A673 (cell line): ENCODE measurements around the gene N4BP2. TPM values are rescaled to one million over a fixed set of nuclear protein-coding genes. Genes with fewer than 3 reads are reported as not detected.

Experiments used
- BruUV-seq: library from RNA; stranded (reverse); fragments of 400-500 nt; replicated peaks from 2 replicates; lab custom pipeline; 2021; lab: Mats Ljungman, UMichigan
- CTCF ChIA-PET: fragments of 300-600 bp; sonication (Branson Sonifier 250); formaldehyde crosslinking; loops from one replicate; lab custom pipeline; 2022; ENCODE audit warnings: antibody characterized with exemption; lab: Charles Lee
- POLR2A ChIA-PET: fragments of 300-600 bp; sonication (Branson Sonifier 250); formaldehyde crosslinking; loops from one replicate; lab custom pipeline; 2022; ENCODE audit warnings: antibody characterized with exemption; ENCODE audit not compliant: low non-redundant PET; lab: Charles Lee
- DNase-seq: peaks from one replicate; pipeline ENCODE4 v3.0.0-alpha.2; 2015; ENCODE audit warnings: low spot score
- H3K27ac ChIP-seq: fragments of 200-600 bp; sonication (generic); 2 replicates; pipeline ENCODE4 v1.5.1; 2016; ENCODE audit warnings: mixed run types, low read depth, mild to moderate bottlenecking, mixed read lengths, antibody characterized with exemption, low read length; ENCODE audit not compliant: poor library complexity, severe bottlenecking
- H3K27me3 ChIP-seq: fragments of 200-600 bp; sonication (generic); replicated peaks from 2 replicates; pipeline ENCODE4 v1.6.1; 2017; ENCODE audit warnings: mixed run types, low read depth, mild to moderate bottlenecking, mixed read lengths, antibody characterized with exemption, low read length; ENCODE audit not compliant: insufficient read depth, poor library complexity
- H3K36me3 ChIP-seq: fragments of 200-600 bp; sonication (generic); 2 replicates; pipeline ENCODE4 v1.6.1; 2016; ENCODE audit warnings: mixed run types, mild to moderate bottlenecking, mixed read lengths, antibody characterized with exemption, low read length; ENCODE audit not compliant: insufficient read depth, poor library complexity, severe bottlenecking
- H3K4me1 ChIP-seq: fragments of 200-600 bp; sonication (generic); 2 replicates; pipeline ENCODE4 v1.6.1; 2017; ENCODE audit warnings: mixed run types, mild to moderate bottlenecking, mixed read lengths, antibody characterized with exemption, low read length; ENCODE audit not compliant: insufficient read depth, poor library complexity, severe bottlenecking
- H3K4me3 ChIP-seq: fragments of 200-600 bp; sonication (generic); 2 replicates; pipeline ENCODE4 v1.5.1; 2016; ENCODE audit warnings: low read depth, mixed run types, mild to moderate bottlenecking, mixed read lengths, low read length; ENCODE audit not compliant: poor library complexity, severe bottlenecking
- H3K9me3 ChIP-seq: fragments of 200-600 bp; sonication (generic); 2 replicates; pipeline ENCODE4 v1.6.1; 2016; ENCODE audit warnings: mixed run types, low read depth, mild to moderate bottlenecking, mixed read lengths, antibody characterized with exemption, low read length; ENCODE audit not compliant: poor library complexity, severe bottlenecking
- EZH2 ChIP-seq: fragments of 200-600 bp; sonication (generic); IDR thresholded peaks from 2 replicates; pipeline ENCODE4 v1.6.1; 2017; ENCODE audit warnings: borderline replicate concordance, low read depth, mild to moderate bottlenecking, mixed read lengths, antibody characterized with exemption, low read length; ENCODE audit not compliant: poor library complexity, severe bottlenecking
- intact Hi-C: fragments of 100-400 bp; cut with micrococcal nuclease; formaldehyde crosslinking; loops from one replicate; pipeline ENCODE4 v1.10.0; 2022; ENCODE audit not compliant: unreplicated experiment
- total RNA-seq: library from RNA; stranded (reverse); gene quantifications from 2 replicates; pipeline ENCODE4 v1.2.3, GENCODE V29; 2021
- TF ChIP-seq, protein P1 (sequence below): fragments of 300-800, 200-600 bp; sonication (generic); conservative IDR thresholded peaks from 2 replicates; pipeline ENCODE4 v1.5.1; 2017; ENCODE audit warnings: low read depth, mild to moderate bottlenecking, antibody characterized with exemption, low read length, moderate library complexity, mixed read lengths

The N4BP2 gene
- total RNA-seq, 1 experiment from 2014 or later: 21.3 TPM

DNA sequence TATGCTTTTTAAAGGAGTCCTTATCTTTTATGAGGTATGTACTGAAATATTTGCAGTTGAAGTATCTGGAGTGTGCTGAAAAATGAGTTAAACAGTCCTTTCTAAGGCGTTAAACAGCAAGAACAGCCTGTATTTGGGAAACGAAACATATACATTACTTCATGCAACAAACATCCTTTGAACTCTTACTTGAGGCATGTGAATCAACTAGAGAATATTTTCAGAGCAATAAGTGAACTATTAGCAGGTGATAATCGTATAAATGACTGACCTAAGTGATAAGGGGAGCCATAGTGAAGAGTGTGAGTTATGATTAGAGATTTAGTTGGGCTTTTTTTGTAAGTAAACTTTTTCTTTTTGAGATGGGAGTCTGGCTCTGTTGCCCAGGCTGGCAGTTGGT lies 94.3 kb downstream of the N4BP2 start:
- TF ChIP-seq, protein P1, sequence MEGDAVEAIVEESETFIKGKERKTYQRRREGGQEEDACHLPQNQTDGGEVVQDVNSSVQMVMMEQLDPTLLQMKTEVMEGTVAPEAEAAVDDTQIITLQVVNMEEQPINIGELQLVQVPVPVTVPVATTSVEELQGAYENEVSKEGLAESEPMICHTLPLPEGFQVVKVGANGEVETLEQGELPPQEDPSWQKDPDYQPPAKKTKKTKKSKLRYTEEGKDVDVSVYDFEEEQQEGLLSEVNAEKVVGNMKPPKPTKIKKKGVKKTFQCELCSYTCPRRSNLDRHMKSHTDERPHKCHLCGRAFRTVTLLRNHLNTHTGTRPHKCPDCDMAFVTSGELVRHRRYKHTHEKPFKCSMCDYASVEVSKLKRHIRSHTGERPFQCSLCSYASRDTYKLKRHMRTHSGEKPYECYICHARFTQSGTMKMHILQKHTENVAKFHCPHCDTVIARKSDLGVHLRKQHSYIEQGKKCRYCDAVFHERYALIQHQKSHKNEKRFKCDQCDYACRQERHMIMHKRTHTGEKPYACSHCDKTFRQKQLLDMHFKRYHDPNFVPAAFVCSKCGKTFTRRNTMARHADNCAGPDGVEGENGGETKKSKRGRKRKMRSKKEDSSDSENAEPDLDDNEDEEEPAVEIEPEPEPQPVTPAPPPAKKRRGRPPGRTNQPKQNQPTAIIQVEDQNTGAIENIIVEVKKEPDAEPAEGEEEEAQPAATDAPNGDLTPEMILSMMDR: no peak
- no peak for TF ChIP-seq EZH2
- CTCF ChIA-PET: no interaction called here
- intact Hi-C loops: loop anchor here (1.0 to 5.0 kb wide), 2 partner anchors 46 to 158 kb away; partner anchors contain the start of gene RHOH

DNA sequence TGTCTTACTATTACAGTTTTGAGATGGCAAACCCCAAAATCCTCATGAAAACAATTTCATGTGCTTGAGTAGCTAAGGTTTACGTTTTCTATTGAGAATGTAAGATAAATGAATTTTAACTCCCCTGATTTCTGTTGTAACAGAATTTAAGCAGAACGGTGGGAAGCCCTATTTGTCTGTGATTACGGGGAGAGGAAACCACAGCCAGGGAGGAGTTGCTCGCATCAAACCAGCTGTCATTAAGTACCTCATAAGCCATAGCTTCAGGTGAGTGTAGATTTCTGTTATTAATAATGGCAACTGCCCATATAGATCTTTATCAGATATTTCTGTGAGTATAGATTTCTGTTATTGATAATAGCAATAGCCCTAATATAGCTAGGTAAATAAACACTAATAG lies 96.0 kb downstream of the N4BP2 start:
- BruUV-seq: no TSS peak
- H3K4me3 ChIP-seq: no peak overlapping the region
- ChIA-PET CTCF (interaction anchor here (0.7 kb wide), 1 partner anchor 164 kb away, joined by 4 read pairs; no protein-coding TSS in a partner anchor), POLR2A (no interaction called here)
- TF ChIP-seq, protein P1: no peak
- no peak for TF ChIP-seq EZH2
- peaks cover 9% of the 10 kb centered on the region for H3K4me1 ChIP-seq
- DNase-seq: no peak
- peaks cover 7% of the 10 kb centered on the region for H3K9me3 ChIP-seq
- intact Hi-C loops: loop anchor here (5.0 kb wide), 1 partner anchor 45 kb away; the partner anchor contains the start of gene RHOH
- H3K27ac ChIP-seq: peak overlapping the region; percentile 41
- H3K27me3 ChIP-seq: no peaks in the 10 kb centered on the region
- peaks cover 15% of the 10 kb centered on the region for H3K36me3 ChIP-seq

More for the DNA sequence above, 94.3 kb downstream of the N4BP2 start:
- no peak overlapping the region for H3K4me3 ChIP-seq
- BruUV-seq: no TSS peak
- H3K9me3 ChIP-seq: peaks cover 7% of the 10 kb centered on the region
- peaks cover 9% of the 10 kb centered on the region for H3K4me1 ChIP-seq
- DNase-seq: no peak
- H3K27ac ChIP-seq: no peak overlapping the region
- POLR2A ChIA-PET: no interaction called here
- no peaks in the 10 kb centered on the region for H3K27me3 ChIP-seq
- H3K36me3 ChIP-seq: peaks cover 15% of the 10 kb centered on the region

DNA sequence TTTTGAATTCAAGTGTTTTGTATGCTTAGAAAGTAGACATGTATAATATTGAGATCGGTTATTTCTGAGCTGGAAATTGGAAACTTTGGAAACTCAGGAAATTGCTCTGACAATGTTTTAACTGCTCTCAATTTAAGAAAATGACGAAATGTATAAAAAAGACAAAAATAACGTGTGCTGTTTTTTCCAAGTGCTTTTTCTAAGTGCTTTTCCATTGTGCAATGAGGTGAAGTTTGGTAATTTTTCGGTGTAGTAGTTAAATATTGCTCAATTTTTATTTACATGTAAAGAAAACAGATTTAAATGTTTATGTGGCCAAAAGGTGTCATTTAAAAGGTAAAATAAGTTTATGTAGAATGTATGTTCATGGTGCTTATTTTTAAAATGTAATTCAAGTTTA lies 100.8 kb downstream of the N4BP2 start:
- H3K27me3 ChIP-seq: no peaks in the 10 kb centered on the region
- H3K4me3 ChIP-seq: no peak overlapping the region
- H3K27ac ChIP-seq: no peak overlapping the region
- ChIA-PET CTCF (no interaction called here), POLR2A (no interaction called here)
- intact Hi-C loops: no loop called here
- H3K36me3 ChIP-seq: peaks cover 5% of the 10 kb centered on the region
- H3K9me3 ChIP-seq: no peaks in the 10 kb centered on the region
- DNase-seq: no peak
- TF ChIP-seq, protein P1: no peak
- TF ChIP-seq EZH2: no peak
- no TSS peak for BruUV-seq
- H3K4me1 ChIP-seq: peaks cover 4% of the 10 kb centered on the region
